DND-41 (cell line): ENCODE data around the gene PGAM2.

Experiments
- ATAC-seq: fragments of 200-7000 bp; cut with Tn5 transposase; 3 replicates; pipeline ENCODE4 v1.9.1; 2021; ENCODE audit warnings: low read depth; ENCODE audit not compliant: insufficient read depth
- DNase-seq: peaks from one replicate; pipeline ENCODE4 v3.0.0-alpha.2; 2020
- H2AFZ ChIP-seq: 2 replicates; pipeline ENCODE4 v1.6.0; 2012; ENCODE audit warnings: low read depth, low read length
- H3K27ac ChIP-seq: 2 replicates; pipeline ENCODE4 v1.5.1; 2012; ENCODE audit warnings: low read length, inconsistent platforms
- H3K27me3 ChIP-seq: fragments of 200-600 bp; sonication (generic); 2 replicates; pipeline ENCODE4 v1.6.0; 2012; ENCODE audit warnings: low read length, mild to moderate bottlenecking, inconsistent platforms; ENCODE audit not compliant: insufficient read depth, poor library complexity
- H3K36me3 ChIP-seq: 2 replicates; pipeline ENCODE4 v1.5.1; 2012; ENCODE audit warnings: low read length, inconsistent platforms; ENCODE audit not compliant: insufficient read depth
- H3K4me1 ChIP-seq: 2 replicates; pipeline ENCODE4 v1.5.1; 2012; ENCODE audit warnings: mild to moderate bottlenecking, low read length; ENCODE audit not compliant: insufficient read depth
- H3K4me2 ChIP-seq: 2 replicates; pipeline ENCODE4 v1.6.0; 2012; ENCODE audit warnings: mild to moderate bottlenecking, moderate library complexity, low read length, inconsistent platforms; ENCODE audit not compliant: insufficient read depth
- H3K4me3 ChIP-seq, 2 experiments: fragments of 200-600 bp in 1 of 2; shearing (Covaris generic) in 1 of 2; 2 replicates each; pipeline ENCODE4 v1.5.1; 2012 to 2016; ENCODE audit warnings: inconsistent platforms in 2 of 2, low read length in 2 of 2, mild to moderate bottlenecking in 2 of 2, low read depth in 1 of 2, moderate library complexity in 1 of 2
- H3K79me2 ChIP-seq: 2 replicates; pipeline ENCODE4 v1.6.0; 2012; ENCODE audit warnings: low read length, inconsistent platforms; ENCODE audit not compliant: insufficient read depth
- H3K9ac ChIP-seq: 2 replicates; pipeline ENCODE4 v1.6.0; 2012; ENCODE audit warnings: low read depth, mild to moderate bottlenecking, inconsistent platforms, low read length, moderate library complexity
- H3K9me3 ChIP-seq: 2 replicates; pipeline ENCODE4 v1.5.1; 2012; ENCODE audit warnings: low read length, moderate library complexity, mild to moderate bottlenecking, inconsistent platforms; ENCODE audit not compliant: insufficient read depth, severe bottlenecking
- H4K20me1 ChIP-seq: 2 replicates; pipeline ENCODE4 v1.6.0; 2012; ENCODE audit warnings: low read length; ENCODE audit not compliant: insufficient read depth
- CTCF ChIP-seq: IDR thresholded peaks from 2 replicates; pipeline ENCODE4 v1.5.1; 2012; ENCODE audit warnings: borderline replicate concordance, low read length, moderate library complexity, mild to moderate bottlenecking; ENCODE audit not compliant: poor library complexity, severe bottlenecking; ENCODE audit errors: extremely low read depth
- EZH2 ChIP-seq: IDR thresholded peaks from 3 replicates; pipeline ENCODE4 v1.6.1; 2012; ENCODE audit warnings: borderline replicate concordance, low read depth, mild to moderate bottlenecking, moderate library complexity, low read length, inconsistent platforms; ENCODE audit not compliant: severe bottlenecking

Gene PGAM2

GRCh38 chr7:44052771-44053365 is 12.5 kb downstream of the PGAM2 start:
- Histone ChIP-seq H3K4me1 (peaks cover 3% of the 10 kb centered on the region; the same call in 1 of the 2 replicates), H3K79me2 (peaks cover 67% of the 10 kb centered on the region), H3K27me3 (no peaks in the 10 kb centered on the region), H3K27ac (no peak overlapping the region), H3K9me3 (no peaks in the 10 kb centered on the region), H3K9ac (no peak overlapping the region), H3K4me3 (no peak overlapping the region), H3K4me2 (no peak overlapping the region), H2AFZ (no peak overlapping the region), H3K36me3 (peaks cover 81% of the 10 kb centered on the region), H4K20me1 (peaks cover 70% of the 10 kb centered on the region)
- DNase-seq = no peak
- TF ChIP-seq EZH2 = no peak
- peak; percentile 5 for TF ChIP-seq CTCF
- 0 out of 3 replicates have a peak, but pooled peaks have one; percentile 27 for ATAC-seq

GRCh38 chr7:44051611-44052220 is 13.7 kb downstream of the PGAM2 start:
- H3K9me3 ChIP-seq = no peaks in the 10 kb centered on the region
- H3K4me3 ChIP-seq = no peak overlapping the region
- H4K20me1 ChIP-seq = peaks cover 68% of the 10 kb centered on the region
- H3K9ac ChIP-seq = no peak overlapping the region
- DNase-seq (no peak), ATAC-seq (no peak)
- H3K79me2 ChIP-seq = peaks cover 77% of the 10 kb centered on the region
- no peak for TF ChIP-seq EZH2
- no peak for TF ChIP-seq CTCF
- H3K27me3 ChIP-seq = no peaks in the 10 kb centered on the region
- H2AFZ ChIP-seq = no peak overlapping the region
- no peak overlapping the region for H3K27ac ChIP-seq
- no peak overlapping the region for H3K4me2 ChIP-seq
- H3K4me1 ChIP-seq = peaks cover 10% of the 10 kb centered on the region
- peaks cover 77% of the 10 kb centered on the region for H3K36me3 ChIP-seq

- H3K27ac ChIP-seq = 0 out of 2 replicates have a peak overlapping the region, but pooled peaks have one; percentile 26
- no peaks in the 10 kb centered on the region for H3K27me3 ChIP-seq
- ATAC-seq (no peak), DNase-seq (no peak)
- H2AFZ ChIP-seq = no peak overlapping the region
- TF ChIP-seq EZH2 (no peak), CTCF (no peak)
- H3K9me3 ChIP-seq = no peaks in the 10 kb centered on the region
- no peak overlapping the region for H3K4me2 ChIP-seq
- H3K36me3 ChIP-seq = peaks cover 77% of the 10 kb centered on the region
- peaks cover 78% of the 10 kb centered on the region for H3K79me2 ChIP-seq
- no peak overlapping the region for H3K9ac ChIP-seq
- peaks cover 68% of the 10 kb centered on the region for H4K20me1 ChIP-seq
- H3K4me3 ChIP-seq = no peak overlapping the region
- peaks cover 17% of the 10 kb centered on the region for H3K4me1 ChIP-seq
Observed at GRCh38 chr7:44050915-44051560, 14.3 kb downstream of the PGAM2 start.
